ENCODE results near the gene VBP1.
"Not testable (repeated sequence)": the region's sequence is repeated elsewhere in the genome, so short reads cannot be mapped to it uniquely, and the experiment has no call there.

Gene VBP1

GRCh38 chrX:155266439-155266838 is 50.2 kb downstream of the VBP1 start:
- H3K36me3 ChIP-seq (ENCODE audit: low read length): no peaks in the 10 kb centered on the region
- no peak overlapping the region for H3K4me3 ChIP-seq (ENCODE audit: insufficient read depth, low read length, poor library complexity, severe bottlenecking)
- no peak overlapping the region for H2AFZ ChIP-seq (ENCODE audit: low read depth, low read length, severe bottlenecking)
- no peaks in the 10 kb centered on the region for H4K20me1 ChIP-seq (ENCODE audit: low read depth, low read length)
- H3K4me2 ChIP-seq (ENCODE audit: low read depth, low read length, poor library complexity, severe bottlenecking): no peak overlapping the region
- no peaks in the 10 kb centered on the region for H3K9me2 ChIP-seq (replicated peaks; ENCODE audit: insufficient read depth, low read length)
- no peaks in the 10 kb centered on the region; the same call in 1 of the 2 replicates for H3F3A ChIP-seq (ENCODE audit: insufficient read depth)
- TF ChIP-seq EZH2phosphoT487 (conservative IDR thresholded peaks at IDR 0.05; ENCODE audit: low read length) (no peak), CTCF (IDR thresholded peaks at IDR 0.05; ENCODE audit: insufficient read depth, low read length, poor library complexity, severe bottlenecking) (no peak)
- no peaks in the 10 kb centered on the region for H3K9me3 ChIP-seq (ENCODE audit: insufficient read depth, low read length)
- no peak overlapping the region for H3K27ac ChIP-seq (ENCODE audit: low read depth, low read length)
- no peaks in the 10 kb centered on the region for H3K27me3 ChIP-seq (ENCODE audit: low read length)
- H3K79me2 ChIP-seq (ENCODE audit: insufficient read depth, low read length): peaks cover 19% of the 10 kb centered on the region; the same call in 1 of the 2 replicates
- H3K9ac ChIP-seq (ENCODE audit: low read length): no peak overlapping the region

GRCh38 chrX:155267995-155268394 is 51.7 kb downstream of the VBP1 start:
- not testable (repeated sequence) for H3K27me3 ChIP-seq (ENCODE audit: low read length); H3K27ac ChIP-seq (ENCODE audit: low read depth, low read length); H3K9me3 ChIP-seq (ENCODE audit: insufficient read depth, low read length); H4K20me1 ChIP-seq (ENCODE audit: low read depth, low read length); H3K4me3 ChIP-seq (ENCODE audit: insufficient read depth, low read length, poor library complexity, severe bottlenecking); H3K9ac ChIP-seq (ENCODE audit: low read length); H3K9me2 ChIP-seq (replicated peaks; ENCODE audit: insufficient read depth, low read length); H3K36me3 ChIP-seq (ENCODE audit: low read length); H2AFZ ChIP-seq (ENCODE audit: low read depth, low read length, severe bottlenecking); H3K4me2 ChIP-seq (ENCODE audit: low read depth, low read length, poor library complexity, severe bottlenecking); H3F3A ChIP-seq (ENCODE audit: insufficient read depth)
- H3K79me2 ChIP-seq (ENCODE audit: insufficient read depth, low read length): peaks cover 13% of the 10 kb centered on the region; the same call in 1 of the 2 replicates

GRCh38 chrX:155270969-155271368 is 54.7 kb downstream of the VBP1 start:
- no peak overlapping the region for H3K27ac ChIP-seq (ENCODE audit: low read depth, low read length)
- TF ChIP-seq CTCF (IDR thresholded peaks at IDR 0.05; ENCODE audit: insufficient read depth, low read length, poor library complexity, severe bottlenecking) (no peak), EZH2phosphoT487 (conservative IDR thresholded peaks at IDR 0.05; ENCODE audit: low read length) (no peak)
- H3K9ac ChIP-seq (ENCODE audit: low read length): no peak overlapping the region
- H4K20me1 ChIP-seq (ENCODE audit: low read depth, low read length): no peaks in the 10 kb centered on the region
- H3K79me2 ChIP-seq (ENCODE audit: insufficient read depth, low read length): no peaks in the 10 kb centered on the region
- H3K4me2 ChIP-seq (ENCODE audit: low read depth, low read length, poor library complexity, severe bottlenecking): no peak overlapping the region
- H3K9me3 ChIP-seq (ENCODE audit: insufficient read depth, low read length): no peaks in the 10 kb centered on the region
- H2AFZ ChIP-seq (ENCODE audit: low read depth, low read length, severe bottlenecking): no peak overlapping the region
- no peaks in the 10 kb centered on the region for H3F3A ChIP-seq (ENCODE audit: insufficient read depth)
- H3K9me2 ChIP-seq (replicated peaks; ENCODE audit: insufficient read depth, low read length): no peaks in the 10 kb centered on the region
- H3K27me3 ChIP-seq (ENCODE audit: low read length): no peaks in the 10 kb centered on the region
- no peaks in the 10 kb centered on the region for H3K36me3 ChIP-seq (ENCODE audit: low read length)
- H3K4me3 ChIP-seq (ENCODE audit: insufficient read depth, low read length, poor library complexity, severe bottlenecking): no peak overlapping the region

- TF ChIP-seq EZH2phosphoT487 (conservative IDR thresholded peaks at IDR 0.05; ENCODE audit: low read length) (no peak), CTCF (IDR thresholded peaks at IDR 0.05; ENCODE audit: insufficient read depth, low read length, poor library complexity, severe bottlenecking) (no peak)
- no peak overlapping the region for H3K4me2 ChIP-seq (ENCODE audit: low read depth, low read length, poor library complexity, severe bottlenecking)
- no peaks in the 10 kb centered on the region for H3K9me3 ChIP-seq (ENCODE audit: insufficient read depth, low read length)
- H3K9me2 ChIP-seq (replicated peaks; ENCODE audit: insufficient read depth, low read length): no peaks in the 10 kb centered on the region
- no peaks in the 10 kb centered on the region for H4K20me1 ChIP-seq (ENCODE audit: low read depth, low read length)
- no peaks in the 10 kb centered on the region for H3K36me3 ChIP-seq (ENCODE audit: low read length)
- H3F3A ChIP-seq (ENCODE audit: insufficient read depth): no peaks in the 10 kb centered on the region
- no peaks in the 10 kb centered on the region for H3K27me3 ChIP-seq (ENCODE audit: low read length)
- H3K79me2 ChIP-seq (ENCODE audit: insufficient read depth, low read length): no peaks in the 10 kb centered on the region
- no peak overlapping the region for H3K9ac ChIP-seq (ENCODE audit: low read length)
- H3K27ac ChIP-seq (ENCODE audit: low read depth, low read length): no peak overlapping the region
- H3K4me3 ChIP-seq (ENCODE audit: insufficient read depth, low read length, poor library complexity, severe bottlenecking): no peak overlapping the region
- H2AFZ ChIP-seq (ENCODE audit: low read depth, low read length, severe bottlenecking): no peak overlapping the region
Measured at GRCh38 chrX:155279873-155280272, 63.6 kb downstream of the VBP1 start.
